Measurements from ENCODE around the gene CCDC192. TPM values are rescaled to one million over a fixed set of nuclear protein-coding genes. Genes with fewer than 3 reads are reported as not detected.

Gene CCDC192
- total RNA-seq, 1 experiment from 2014 or later, result 0.52 TPM

- TF ChIP-seq HMGXB4 (CRISPR knock-in tag; IDR thresholded peaks at IDR 0.05) (no peak), ZNF317 (CRISPR knock-in tag; IDR thresholded peaks at IDR 0.05; ENCODE audit: borderline replicate concordance, low read depth) (no peak), ATF2 (CRISPR knock-in tag; IDR thresholded peaks at IDR 0.05; ENCODE audit: borderline replicate concordance, low read depth) (no peak)
These were observed 217.7 kb downstream of the CCDC192 start (continued) for GRCh38 chr5:127920936-127921335.

- CTCF ChIA-PET, result interaction anchor here (1.0 kb wide), 1 partner anchor 358 kb away, joined by 3 read pairs; no protein-coding TSS in a partner anchor
These were observed 219.4 kb downstream of the CCDC192 start for GRCh38 chr5:127922603-127923002.

More at GRCh38 chr5:127922603-127923002, 219.4 kb downstream of the CCDC192 start:
- POLR2A ChIA-PET, result no interaction called here
- DNase-seq (ENCODE audit: low spot score) (no peak), ATAC-seq (no peak)
- Mint-ChIP-seq H3K4me1 (no peaks in the 10 kb centered on the region), H3K4me3 (no peak overlapping the region), H3K27me3 (ENCODE audit: low read depth) (peaks cover 83% of the 10 kb centered on the region), H3K9me3 (no peaks in the 10 kb centered on the region), H3K27ac (no peak overlapping the region), H3K36me3 (no peaks in the 10 kb centered on the region)
- no peak for TF ChIP-seq NR1H2 (CRISPR knock-in tag; IDR thresholded peaks at IDR 0.05)
- TF ChIP-seq ELF4 (CRISPR knock-in tag; IDR thresholded peaks at IDR 0.05; ENCODE audit: low read depth), result no peak
- no peak for TF ChIP-seq SMAD4 (CRISPR knock-in tag; IDR thresholded peaks at IDR 0.05)
- TF ChIP-seq E2F1 (CRISPR knock-in tag; IDR thresholded peaks at IDR 0.05), result no peak
- TF ChIP-seq ZNF232 (CRISPR knock-in tag; IDR thresholded peaks at IDR 0.05), result no peak
- TF ChIP-seq GRHL2 (CRISPR knock-in tag; IDR thresholded peaks at IDR 0.05; ENCODE audit: insufficient replicate concordance, severe bottlenecking), result no peak
- TF ChIP-seq ETV6 (CRISPR knock-in tag; IDR thresholded peaks at IDR 0.05), result no peak
- TF ChIP-seq ZNF317 (CRISPR knock-in tag; IDR thresholded peaks at IDR 0.05; ENCODE audit: borderline replicate concordance, low read depth), result no peak
- TF ChIP-seq ZNF532 (CRISPR knock-in tag; IDR thresholded peaks at IDR 0.05; ENCODE audit: borderline replicate concordance), result no peak
- TF ChIP-seq ATF6 (CRISPR knock-in tag; IDR thresholded peaks at IDR 0.05), result no peak
- TF ChIP-seq RORB (CRISPR knock-in tag; IDR thresholded peaks at IDR 0.05), result no peak
- TF ChIP-seq HMGA2 (CRISPR knock-in tag; IDR thresholded peaks at IDR 0.05), result no peak

All from WTC11 (cell line).